Stimulated activated CD4-positive, alpha-beta T cell treated with anti-CD3 and anti-CD28 coated beads, Interleukin-4, amount 100 ng/mL, for 1 hour (primary cell): ENCODE results near the gene LDHAL6B.
"Not testable (repeated sequence)": the region's sequence is repeated elsewhere in the genome, so short reads cannot be mapped to it uniquely, and the experiment has no call there.

ENCODE experiments used
- DNase-seq: peaks from one replicate; pipeline ENCODE4 v3.0.0-alpha.2; 2020

Gene LDHAL6B

DNA sequence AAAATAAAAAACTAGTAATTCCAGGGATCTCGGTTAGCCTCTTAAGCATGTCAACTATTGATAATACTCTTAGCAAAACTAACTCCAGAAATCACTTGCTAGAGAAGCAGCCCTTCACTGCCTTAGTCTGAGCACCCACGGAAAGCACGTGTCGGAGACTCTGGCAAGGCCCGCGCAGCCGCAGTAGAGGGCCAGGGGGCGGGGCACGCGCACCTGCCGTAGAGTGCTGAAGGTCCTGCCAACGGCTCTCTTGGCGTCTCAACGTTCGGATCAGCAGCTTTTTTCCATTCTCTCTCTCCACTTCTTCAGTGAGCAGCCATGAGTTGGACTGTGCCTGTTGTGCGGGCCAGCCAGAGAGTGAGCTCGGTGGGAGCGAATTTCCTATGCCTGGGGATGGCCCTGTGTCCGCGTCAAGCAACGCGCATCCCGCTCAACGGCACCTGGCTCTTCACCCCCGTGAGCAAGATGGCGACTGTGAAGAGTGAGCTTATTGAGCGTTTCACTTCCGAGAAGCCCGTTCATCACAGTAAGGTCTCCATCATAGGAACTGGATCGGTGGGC, at the start of gene LDHAL6B:
LDHAL6B (plus strand) TSS at position 221 of the 561 bp plus-strand sequence; CDS start at position 319, 98 bp downstream.
- no peak for DNase-seq

DNA sequence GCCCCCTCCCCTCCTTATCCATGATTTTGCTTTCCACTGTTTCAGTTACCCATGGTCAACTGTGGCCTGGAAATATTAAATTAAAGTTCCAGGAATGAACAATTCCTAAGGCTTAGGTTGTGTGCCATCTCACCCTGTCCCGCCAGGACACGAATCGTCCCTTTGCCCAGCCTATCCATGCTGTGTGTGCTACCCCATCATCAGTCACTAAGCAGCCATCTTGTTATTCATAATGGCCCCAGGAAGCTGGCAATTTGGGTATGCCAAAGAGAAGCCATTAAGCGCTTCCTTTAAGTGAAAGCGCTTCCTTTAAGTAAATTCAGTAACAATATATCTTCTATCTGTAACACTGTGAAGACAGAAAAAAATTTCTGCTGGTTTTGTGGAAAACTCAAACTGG, 49.2 kb upstream of the LDHAL6B start:
- no peak for DNase-seq

DNA sequence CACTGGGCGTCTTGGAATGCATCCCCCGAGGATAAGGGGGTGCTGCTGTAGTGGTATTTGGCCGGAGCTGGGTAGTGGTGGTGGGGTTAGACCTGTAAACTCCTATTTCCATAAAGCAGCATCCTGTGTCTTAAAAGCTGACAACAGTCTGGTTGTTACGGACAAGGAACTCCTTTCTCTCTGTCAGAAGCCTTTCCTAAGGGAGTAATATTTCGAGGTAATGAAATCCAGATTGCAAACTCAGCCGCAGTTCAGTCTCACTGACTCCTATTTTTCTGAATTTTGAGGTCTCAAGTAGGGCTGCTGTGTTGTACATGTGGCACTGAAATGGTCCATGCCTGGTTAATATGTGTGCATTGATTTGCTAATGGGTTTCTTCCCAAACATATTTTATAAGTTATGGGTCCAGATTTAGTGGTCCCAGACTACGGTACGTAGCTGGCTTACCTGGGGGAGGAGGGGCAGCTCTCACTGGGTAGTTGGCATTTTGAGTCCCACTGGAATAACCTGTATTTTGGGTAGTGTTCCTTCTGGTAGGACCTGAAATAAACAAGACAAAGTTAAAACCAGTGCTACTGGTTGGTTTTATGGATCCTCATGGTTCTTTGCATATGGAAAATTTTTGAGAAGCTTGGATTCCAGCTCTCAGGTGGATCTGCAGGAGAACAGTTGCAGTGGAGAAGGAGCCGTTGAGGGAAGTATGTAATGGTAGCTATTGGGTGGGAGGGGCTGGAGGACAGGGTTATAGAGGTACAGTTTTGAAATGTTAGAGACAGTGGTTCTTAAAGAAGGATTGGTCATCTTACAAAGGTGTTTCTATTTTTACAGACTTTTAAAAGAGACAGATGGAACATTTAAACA, 48.6 kb upstream of the LDHAL6B start:
- no peak for DNase-seq

DNA sequence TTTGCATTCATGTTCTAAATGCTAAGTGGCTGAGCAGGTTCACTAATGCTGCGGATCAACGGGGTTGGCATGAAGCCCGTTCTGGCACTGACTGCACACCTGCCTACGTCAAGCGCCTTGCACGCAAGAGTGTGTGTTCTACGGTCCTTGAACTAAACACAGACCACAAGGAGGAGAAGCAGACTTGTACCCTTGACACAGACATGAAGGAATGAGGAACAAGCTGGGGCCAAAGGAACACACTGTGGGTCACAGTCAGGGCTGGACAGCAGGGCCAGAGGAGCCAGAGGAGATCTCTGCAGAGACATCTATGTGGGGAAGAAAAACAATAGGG, 48.0 kb upstream of the LDHAL6B start:
- DNase-seq, result no peak

DNA sequence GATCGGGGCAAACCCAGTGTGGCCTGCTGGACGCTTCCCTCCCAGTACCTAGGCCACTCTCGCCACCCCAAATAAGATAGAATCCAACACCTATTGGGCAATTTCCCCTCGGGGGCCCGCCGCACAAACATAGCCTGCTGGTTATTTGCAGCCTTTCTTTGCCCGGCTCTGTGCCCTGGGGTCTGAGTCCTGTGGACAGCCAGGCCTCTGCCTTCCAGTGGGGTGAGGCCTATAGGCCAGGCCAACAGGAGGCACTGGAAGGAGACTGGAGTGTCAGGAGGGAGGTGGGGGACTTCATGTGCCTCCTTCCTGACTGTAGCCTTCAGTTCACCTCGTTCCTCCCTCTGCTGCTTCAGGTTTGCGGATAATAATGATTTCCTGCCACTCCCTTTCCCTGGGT, 47.4 kb upstream of the LDHAL6B start:
- no peak for DNase-seq

DNA sequence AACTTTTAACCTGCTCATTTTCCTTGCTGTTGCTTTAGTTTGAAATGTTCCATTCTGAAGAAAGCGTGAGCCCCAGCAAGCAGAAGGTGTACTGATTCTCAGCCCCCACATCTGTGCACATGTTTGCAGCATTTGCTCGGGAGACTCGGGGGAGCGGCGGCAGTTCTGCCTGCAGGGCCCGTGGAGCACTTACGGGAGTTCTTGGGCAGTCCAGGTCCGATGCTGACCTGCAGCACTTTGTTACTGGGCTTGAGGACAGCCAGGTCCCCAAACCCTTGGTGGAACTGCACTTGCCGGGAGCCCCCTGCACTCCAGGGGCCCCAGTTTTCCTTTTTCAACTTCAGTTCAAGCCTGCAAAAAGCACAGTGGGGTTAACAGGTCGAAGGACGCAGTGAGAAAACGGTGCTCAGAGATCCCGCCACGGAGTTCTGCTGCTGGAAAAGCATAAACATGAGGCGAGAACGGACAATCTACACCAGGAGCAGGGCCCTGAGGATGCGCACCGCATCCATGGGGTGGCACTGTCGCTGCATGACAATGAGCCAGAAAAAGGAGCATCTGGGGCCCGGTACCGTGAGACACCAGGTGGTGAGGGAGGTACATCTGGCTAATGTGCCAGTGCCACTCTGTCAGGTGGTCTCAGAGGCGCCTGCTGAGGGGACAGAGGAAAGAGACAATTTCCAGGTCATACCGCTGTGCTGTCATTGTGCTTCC, 45.6 kb upstream of the LDHAL6B start:
- peak; percentile 14 for DNase-seq

DNA sequence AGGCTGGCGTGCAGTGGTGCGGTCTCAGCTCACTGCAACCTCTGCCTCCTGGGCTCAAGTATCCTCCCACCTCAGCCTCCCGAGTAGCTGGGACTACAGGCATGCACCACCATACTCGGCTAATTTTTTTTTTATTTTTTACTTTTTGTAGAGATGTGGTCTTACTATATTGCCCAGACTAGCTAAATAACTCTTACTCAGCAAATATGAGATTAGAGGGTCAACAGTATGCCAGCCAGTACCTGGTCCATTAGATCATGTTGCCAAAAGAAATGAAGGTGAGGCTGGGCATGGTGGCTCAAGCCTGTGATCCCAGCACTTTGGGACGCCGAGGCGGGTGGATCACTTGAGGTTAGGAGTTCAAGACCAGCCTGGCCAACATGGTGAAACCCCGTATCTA, 44.6 kb upstream of the LDHAL6B start:
- DNase-seq, result not testable (repeated sequence)

DNA sequence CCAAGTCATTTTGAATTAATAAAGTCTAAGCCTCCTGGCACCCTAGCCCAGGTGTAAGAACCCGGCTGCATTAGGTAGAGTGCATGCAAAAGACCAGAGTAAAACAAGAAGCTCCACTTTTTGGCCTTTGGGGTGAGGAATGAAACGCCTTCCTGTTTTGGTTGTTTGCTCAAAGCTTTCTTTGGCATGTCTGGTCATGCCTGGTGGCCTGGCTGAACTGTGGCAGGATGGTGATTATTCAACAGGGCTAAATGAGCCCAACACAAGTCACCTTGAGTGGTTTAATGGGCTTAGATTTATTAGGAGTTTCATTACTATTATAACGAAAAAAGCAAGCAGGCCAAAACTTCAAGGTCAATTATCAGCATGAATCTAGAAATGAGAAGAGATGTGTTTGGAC, 40.9 kb upstream of the LDHAL6B start:
- no peak for DNase-seq

DNA sequence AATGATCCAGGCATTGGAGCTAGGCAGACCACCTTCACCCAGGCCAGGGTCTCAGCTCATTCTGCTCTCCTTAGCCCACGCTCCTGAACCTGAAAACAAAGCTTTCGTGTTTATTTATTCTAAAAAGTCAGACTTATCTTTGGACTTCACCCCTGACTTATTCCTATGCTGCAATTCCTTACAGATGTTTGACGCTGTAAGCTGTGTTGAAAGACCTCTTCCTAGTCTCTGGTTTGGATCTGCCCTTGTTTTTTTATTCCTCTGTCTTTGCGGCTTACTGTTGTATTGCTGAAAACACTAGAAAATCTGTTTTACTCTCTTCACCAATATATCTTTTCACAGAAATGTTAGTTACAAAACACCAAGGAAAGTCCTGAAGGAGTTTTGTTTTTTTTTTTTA, 40.5 kb upstream of the LDHAL6B start:
- DNase-seq, result no peak

DNA sequence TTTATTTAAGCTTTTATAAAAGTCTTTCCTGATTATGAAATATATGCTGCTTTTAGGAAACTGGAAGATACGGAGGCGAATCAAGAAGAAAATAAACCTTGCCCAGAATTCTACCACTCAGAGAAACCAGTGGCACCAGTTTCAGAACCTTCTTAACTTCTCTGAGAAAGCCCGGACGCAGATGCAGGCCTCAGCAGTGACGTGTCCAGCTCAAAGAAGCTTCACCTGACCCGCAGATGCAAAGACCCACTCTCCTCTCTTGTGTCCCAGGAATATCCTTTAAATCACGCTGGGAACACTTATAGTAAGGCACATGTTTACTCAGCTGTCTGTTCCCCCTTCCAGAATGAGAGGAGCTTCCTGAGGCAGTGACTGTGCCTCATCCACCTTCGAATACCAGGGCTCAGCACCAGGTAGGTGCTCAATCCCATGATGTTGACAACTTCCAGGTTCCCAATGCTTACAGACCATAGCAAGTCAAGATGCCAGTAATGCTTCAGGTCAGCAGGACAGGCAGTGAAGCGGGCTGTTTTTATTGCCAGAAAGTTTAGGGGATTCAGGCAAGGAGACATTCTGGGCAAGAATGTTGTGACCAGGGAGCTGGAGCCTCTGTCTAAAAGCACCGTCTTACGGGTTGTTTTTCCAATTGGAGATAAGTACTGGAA, 39.9 kb upstream of the LDHAL6B start:
- no peak for DNase-seq

DNA sequence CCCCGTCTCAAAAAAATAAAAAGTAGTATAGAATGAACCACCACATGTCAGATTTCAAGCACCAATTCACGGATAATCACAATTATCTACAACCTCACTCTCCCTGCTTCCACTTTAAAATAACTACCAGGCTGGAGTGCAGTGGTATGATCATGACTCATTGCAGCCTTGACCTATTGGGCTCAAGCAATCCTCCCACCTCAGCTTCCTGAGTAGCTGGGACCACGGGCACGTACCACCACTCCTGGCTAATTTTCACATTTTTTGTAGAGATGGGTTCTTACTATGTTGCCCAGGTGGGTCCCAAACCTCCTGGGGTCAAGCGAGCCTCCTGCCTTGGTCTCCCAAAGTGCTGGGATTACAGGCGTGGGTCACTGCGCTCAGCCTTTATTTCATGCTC, 38.1 kb upstream of the LDHAL6B start:
- no peak for DNase-seq

DNA sequence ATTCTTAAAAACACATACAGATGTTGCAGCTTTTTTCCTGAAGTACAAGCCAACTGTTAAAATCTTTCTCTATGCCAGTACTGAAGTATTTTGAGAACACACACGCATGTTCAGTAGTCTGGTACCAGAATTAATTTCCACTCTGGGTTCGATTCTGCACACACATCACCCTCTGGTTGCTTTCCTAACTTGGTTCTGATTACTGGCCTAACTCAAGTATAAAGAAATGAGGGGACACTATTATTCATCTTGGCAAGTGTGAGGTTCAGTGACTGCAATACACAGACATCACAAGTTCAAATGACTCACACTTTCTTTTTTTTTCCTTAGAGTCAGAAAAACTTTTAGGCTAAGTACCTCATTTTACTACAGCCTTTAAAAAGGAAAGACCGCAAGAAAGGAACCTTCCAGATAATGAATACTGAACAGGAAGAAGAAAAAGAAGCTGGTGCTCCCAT, 37.4 kb upstream of the LDHAL6B start:
- no peak for DNase-seq

DNA sequence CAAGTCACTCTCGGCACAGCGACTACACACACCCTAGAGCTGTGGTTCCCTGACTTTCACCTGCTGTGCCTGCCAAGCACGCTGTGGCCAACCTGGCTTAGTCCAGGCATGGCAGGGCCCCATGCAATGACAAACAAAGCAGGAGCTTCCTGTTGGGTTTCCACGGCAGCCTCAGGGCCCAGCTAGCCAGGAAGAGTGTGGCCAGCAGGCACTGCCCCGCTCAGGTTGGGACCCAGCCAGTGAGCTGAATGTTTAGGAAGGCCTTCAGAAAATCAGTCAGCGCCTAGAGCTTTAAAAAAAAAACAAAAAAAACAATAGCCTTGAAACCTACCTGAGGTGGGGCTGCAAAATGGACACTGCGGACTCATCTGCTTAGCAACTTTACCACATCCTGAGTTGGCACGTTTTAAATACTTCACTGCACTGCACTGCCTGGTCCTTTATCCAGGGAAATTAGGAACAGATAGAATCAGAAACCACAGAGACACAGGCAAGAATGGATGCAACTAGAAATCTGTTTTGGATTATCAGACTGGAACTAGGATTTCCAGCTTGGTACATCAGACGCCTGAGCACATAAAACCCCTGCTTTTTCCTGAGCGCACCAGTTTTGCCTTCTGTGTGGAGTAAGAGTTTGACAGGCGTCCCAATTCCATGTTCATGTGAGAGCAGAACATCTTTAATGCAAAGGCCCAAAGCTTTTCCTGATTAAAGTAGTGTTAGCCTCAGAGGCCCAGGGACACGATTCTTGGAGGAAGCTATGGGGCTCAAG, 36.2 kb upstream of the LDHAL6B start:
- no peak for DNase-seq

DNA sequence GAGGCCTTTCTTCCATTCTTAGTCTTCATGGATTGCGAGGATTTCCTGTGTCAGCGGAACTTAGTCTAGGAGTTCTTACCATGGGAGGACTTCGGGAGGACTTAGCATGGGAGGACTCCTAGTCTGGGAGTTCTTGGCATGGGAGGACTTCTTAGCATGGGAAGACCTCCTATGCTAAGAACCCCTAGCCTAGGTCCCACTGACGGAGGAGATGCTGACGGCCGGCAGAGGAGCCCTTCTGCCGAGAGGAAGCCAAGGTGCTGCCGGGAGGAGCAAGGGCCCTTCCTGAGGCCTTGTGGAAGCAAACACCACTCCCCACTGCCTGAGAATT, 35.6 kb upstream of the LDHAL6B start:
- no peak for DNase-seq

DNA sequence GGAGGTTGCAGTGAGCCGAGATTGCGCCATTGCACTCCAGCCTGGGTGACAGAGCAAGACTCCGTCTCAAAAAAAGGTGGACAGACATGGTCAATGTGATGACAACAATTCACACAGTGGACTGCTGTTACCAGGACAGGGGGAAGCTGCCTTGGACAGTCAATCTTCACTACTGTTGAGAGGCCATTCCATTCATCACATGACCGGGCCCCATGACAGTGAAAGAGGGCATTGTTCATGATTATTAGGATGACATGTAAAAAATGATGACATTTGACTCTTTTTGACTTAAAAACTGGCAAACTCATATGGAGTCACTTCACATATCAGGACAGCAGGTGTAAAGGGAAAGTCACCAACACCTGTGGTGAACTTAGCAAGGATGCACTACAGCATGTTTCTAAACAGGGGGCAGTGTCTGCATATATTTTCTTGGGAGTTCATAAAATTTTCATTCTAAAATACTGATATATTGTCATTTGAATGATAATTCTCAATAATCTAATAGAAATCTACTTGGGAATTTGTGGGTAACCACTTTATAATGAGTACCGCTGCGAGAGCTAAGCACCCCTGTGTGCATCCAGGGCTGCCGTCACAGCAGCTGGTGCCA, 34.2 kb upstream of the LDHAL6B start:
- no peak for DNase-seq

DNA sequence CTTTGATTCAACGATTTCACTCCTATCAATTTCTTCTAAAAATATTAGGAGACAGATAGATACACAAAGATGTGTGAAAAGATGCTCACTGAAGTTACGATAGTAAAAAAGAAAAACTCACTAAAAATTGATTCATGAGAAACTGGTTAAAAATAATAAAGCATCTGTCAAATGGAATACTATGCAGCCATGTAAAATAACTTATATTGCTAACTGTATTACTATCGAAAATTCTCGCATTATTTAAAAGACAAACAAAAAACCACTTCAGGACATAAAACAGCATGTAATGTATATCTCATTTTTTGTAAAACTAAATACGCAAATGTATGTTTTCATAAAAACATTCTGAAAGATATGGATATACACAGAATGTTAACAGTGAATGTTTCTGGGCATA, 33.4 kb upstream of the LDHAL6B start:
- DNase-seq, result no peak

DNA sequence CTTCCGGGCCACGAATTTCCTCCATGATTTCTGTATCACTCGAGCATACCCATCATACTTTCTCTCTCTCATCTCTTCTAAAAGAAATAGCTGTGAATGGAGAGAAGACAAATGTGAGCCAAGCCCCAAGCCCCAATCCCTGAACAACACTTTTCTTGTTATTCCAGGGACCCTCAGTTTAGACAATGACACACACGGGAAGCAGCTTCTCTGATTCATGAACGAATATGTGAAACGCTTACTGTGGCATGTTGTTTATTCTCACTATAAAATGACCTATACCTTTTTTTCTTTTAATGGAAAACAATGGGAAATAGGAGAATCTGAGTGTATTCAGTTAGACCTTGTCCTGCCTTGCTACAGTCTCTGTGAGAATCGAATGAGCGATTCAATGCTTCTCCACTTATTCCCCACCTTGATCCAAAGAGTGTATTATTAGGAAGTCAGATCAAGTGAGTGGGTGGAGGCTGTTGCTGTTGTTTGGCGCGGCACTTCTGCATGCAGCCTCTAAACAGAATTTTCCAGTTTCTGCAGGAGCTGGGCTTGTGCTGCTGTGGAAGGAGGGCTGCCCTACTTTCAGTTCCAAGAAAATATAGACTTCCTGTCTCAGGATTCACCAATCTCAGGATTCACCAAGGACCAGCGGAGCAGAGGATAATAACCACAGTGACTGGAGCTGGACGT, 32.4 kb upstream of the LDHAL6B start:
- DNase-seq, result no peak

DNA sequence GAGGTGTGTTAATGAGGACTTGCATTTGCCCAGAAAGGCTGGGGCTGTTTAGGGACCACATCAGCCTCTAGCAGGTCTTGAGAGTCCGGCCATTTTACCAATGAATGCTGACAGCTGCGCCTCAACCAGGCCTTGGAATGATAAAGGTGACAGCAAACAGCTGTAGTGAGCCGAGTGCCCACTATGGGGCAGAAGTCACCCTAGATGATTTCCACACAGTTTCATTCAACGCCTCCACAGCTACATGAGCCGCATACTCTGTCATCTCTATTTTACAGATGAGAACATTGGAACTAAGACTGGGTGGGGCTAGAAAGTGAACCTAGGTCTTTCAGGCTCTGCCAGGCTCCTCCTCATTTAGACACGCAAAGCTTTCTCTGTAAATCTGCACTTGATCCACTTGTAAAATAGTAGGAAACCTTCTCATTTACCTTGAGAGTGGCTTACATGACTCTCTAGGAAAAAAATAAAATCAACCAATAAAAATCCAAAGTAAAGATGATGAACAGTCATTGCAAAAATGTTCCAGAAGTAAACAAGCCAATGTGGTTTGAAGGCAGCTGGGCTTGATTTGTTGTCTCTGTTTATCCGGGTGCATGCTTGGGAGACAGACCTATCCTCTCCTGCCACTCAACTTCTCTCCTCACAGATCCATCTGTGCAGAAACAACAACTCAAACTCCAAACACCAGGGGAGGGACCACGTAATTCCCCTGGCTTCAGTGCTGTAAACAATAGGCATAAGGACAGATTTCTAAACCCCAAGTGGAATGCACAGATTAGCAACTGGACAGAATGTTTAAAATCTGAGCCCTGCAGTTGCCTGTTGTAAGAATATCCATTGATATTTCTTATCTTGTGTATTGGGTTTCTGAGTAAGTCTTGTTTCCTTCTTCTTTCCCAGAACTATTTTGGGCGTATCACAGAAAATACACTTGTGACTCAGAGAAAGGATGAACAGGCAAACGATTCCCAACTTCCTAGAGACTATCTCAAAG, 31.5 kb upstream of the LDHAL6B start:
- DNase-seq, result peak; percentile 35

DNA sequence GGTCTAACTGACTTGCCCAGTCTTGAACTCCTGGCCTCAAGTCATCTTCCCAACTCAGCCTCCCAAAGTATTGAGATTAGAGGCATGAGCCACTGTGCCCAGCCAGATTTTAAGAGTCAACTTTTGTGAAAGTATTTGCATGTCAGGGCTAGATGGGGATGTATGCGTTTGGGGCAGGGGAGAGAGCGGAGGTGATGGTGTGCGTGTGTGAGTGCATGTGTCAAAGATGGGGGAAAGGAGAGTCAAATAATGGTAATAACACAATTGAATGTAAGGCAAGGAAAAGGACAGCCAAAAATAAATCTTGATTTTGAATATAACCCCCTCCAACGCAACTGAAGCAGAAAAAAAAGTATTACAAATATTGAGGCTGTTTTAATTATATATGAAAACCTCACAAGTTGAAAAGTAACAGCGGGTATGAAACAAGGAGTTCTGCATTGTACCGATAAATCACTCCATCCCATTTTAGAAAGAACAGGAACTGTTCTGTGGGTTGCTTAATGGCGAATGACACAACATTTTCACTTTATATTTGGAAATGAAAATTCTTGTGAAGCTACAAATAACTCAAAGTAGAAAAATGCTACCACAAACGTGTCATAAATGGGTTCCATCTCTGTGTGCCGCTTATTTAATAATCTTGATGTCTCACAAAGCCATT, 29.9 kb upstream of the LDHAL6B start:
- DNase-seq, result no peak

DNA sequence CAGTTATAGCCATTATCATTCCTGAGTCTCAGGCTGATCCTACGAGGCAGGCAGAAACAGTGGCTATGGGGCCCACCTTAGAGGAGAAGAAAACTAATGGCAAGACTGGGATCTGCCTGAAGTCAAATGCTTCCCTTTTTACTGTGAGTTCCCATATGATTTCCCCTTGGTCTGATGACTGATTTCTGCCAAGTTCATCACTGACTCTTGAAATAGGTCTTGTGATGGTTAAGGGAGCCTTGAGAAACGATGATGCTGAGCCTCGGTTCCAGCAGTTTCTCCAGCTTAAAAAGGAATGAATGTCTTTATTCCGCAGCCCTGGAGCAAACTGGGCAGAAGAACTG, 29.4 kb upstream of the LDHAL6B start:
- DNase-seq, result no peak
